H1 (cell line): ENCODE measurements around the gene CH25H. TPM values are rescaled to one million over a fixed set of nuclear protein-coding genes. Genes with fewer than 3 reads are reported as not detected.

Source experiments
- CTCF ChIA-PET: fragments of 300-600 bp; sonication (Branson Sonifier 250); formaldehyde crosslinking; loops from one replicate; lab custom pipeline; 2021; ENCODE audit not compliant: partially characterized antibody; lab: Charles Lee
- POLR2A ChIA-PET: fragments of 300-600 bp; sonication (Branson Sonifier 250); formaldehyde crosslinking; loops from one replicate; lab custom pipeline; 2021; ENCODE audit warnings: inconsistent platforms; ENCODE audit not compliant: partially characterized antibody; lab: Charles Lee
- DNase-seq, 2 experiments: peaks; one replicate each; pipeline versions ENCODE4 v3.0.0 to v3.0.0-alpha.2; 2010 to 2022; ENCODE audit warnings: low spot score in 2 of 2, low read depth in 1 of 2, mixed read lengths in 1 of 2
- FAIRE-seq: peaks from 2 replicates; lab custom pipeline; 2011; peaks lifted over from hg19 to GRCh38; lab: Jason Lieb, UNC
- H2AFZ ChIP-seq: 2 replicates; pipeline ENCODE4 v1.8.1; 2012; ENCODE audit warnings: low read length, inconsistent platforms
- H2AK5ac ChIP-seq: 2 replicates; pipeline ENCODE4 v1.6.1; 2013; ENCODE audit warnings: low read depth, low read length
- H2BK120ac ChIP-seq: replicated peaks from 2 replicates; pipeline ENCODE3; 2013; ENCODE audit warnings: low read depth, low read length, inconsistent platforms
- H2BK12ac ChIP-seq: 2 replicates; pipeline ENCODE4 v1.6.1; 2013; ENCODE audit warnings: low read depth, low read length
- H2BK15ac ChIP-seq: 2 replicates; pipeline ENCODE4 v1.6.1; 2013; ENCODE audit warnings: low read length
- H2BK20ac ChIP-seq: 2 replicates; pipeline ENCODE4 v1.6.1; 2013; ENCODE audit warnings: low read length
- H2BK5ac ChIP-seq: 2 replicates; pipeline ENCODE4 v1.6.1; 2013; ENCODE audit warnings: low read depth, low read length
- H3K14ac ChIP-seq: 2 replicates; pipeline ENCODE4 v1.6.1; 2013; ENCODE audit warnings: inconsistent platforms; ENCODE audit not compliant: insufficient read length
- H3K18ac ChIP-seq: 2 replicates; pipeline ENCODE4 v1.6.1; 2013; ENCODE audit warnings: low read length; ENCODE audit errors: extremely low read depth
- H3K23ac ChIP-seq: 2 replicates; pipeline ENCODE4 v1.6.1; 2013; ENCODE audit warnings: inconsistent platforms; ENCODE audit not compliant: insufficient read length
- H3K23me2 ChIP-seq: 2 replicates; pipeline ENCODE4 v1.6.1; 2013; ENCODE audit warnings: low read depth, low read length
- H3K27ac ChIP-seq: 2 replicates; pipeline ENCODE4 v1.6.1; 2011; ENCODE audit warnings: low read depth, low read length, inconsistent platforms
- H3K27me3 ChIP-seq, 4 experiments: replicated peaks in 1 of 4; 1 replicate in 1 of 4; 2 replicates in 3 of 4; pipeline versions ENCODE4 v1.6.1 to v1.8.1; 2011 to 2013; ENCODE audit warnings: low read length in 3 of 4, mild to moderate bottlenecking in 3 of 4, inconsistent platforms in 2 of 4, mixed read lengths in 2 of 4, moderate library complexity in 1 of 4; ENCODE audit not compliant: control insufficient read depth in 3 of 4, insufficient read depth in 3 of 4; ENCODE audit errors: extremely low read depth in 1 of 4
- H3K36me3 ChIP-seq, 4 experiments: 2 replicates each; pipeline versions ENCODE4 v1.6.1 to v1.8.1; 2011 to 2013; ENCODE audit warnings: mild to moderate bottlenecking in 4 of 4, low read length in 3 of 4, moderate library complexity in 2 of 4, control low read depth in 1 of 4, inconsistent platforms in 1 of 4; ENCODE audit not compliant: insufficient read depth in 4 of 4, control insufficient read depth in 2 of 4
- H3K4ac ChIP-seq: replicated peaks from 2 replicates; pipeline ENCODE3; 2013; ENCODE audit warnings: low read length, low read depth, mixed read lengths, inconsistent platforms; ENCODE audit not compliant: insufficient read length
- H3K4me1 ChIP-seq, 4 experiments: replicated peaks in 1 of 4; 1 replicate in 1 of 4; 2 replicates in 3 of 4; pipeline versions ENCODE4 v1.6.1 to v1.8.1; 2011 to 2013; ENCODE audit warnings: low read length in 3 of 4, inconsistent platforms in 2 of 4, mixed read lengths in 1 of 4; ENCODE audit not compliant: insufficient read depth in 4 of 4, control insufficient read depth in 3 of 4
- H3K4me2 ChIP-seq, 2 experiments: 2 replicates each; pipeline versions ENCODE4 v1.6.1 to v1.8.1; 2011 to 2013; ENCODE audit warnings: low read depth in 2 of 2, low read length in 2 of 2, control low read depth in 1 of 2, inconsistent platforms in 1 of 2, mild to moderate bottlenecking in 1 of 2; ENCODE audit not compliant: insufficient read depth in 1 of 2
- H3K4me3 ChIP-seq, 4 experiments: fragments of 200-600, 300-600 bp in 1 of 4; sonication (generic), shearing (Covaris generic), sonication (Bioruptor Twin) in 1 of 4; 2 replicates each; pipeline versions ENCODE4 v1.5.1 to v1.8.1; 2011 to 2016; ENCODE audit warnings: low read length in 4 of 4, low read depth in 3 of 4, control low read depth in 2 of 4, inconsistent platforms in 2 of 4, mild to moderate bottlenecking in 2 of 4, mixed read lengths in 1 of 4, moderate library complexity in 1 of 4; ENCODE audit not compliant: insufficient read depth in 2 of 4; ENCODE audit errors: extremely low read depth in 1 of 4
- H3K56ac ChIP-seq: replicated peaks from 2 replicates; pipeline ENCODE3; 2013; ENCODE audit warnings: low read depth, mild to moderate bottlenecking, mixed read lengths, low read length, inconsistent platforms; ENCODE audit not compliant: insufficient read length
- H3K79me1 ChIP-seq: 2 replicates; pipeline ENCODE4 v1.6.1; 2013; ENCODE audit warnings: low read depth, low read length, control low read depth
- H3K79me2 ChIP-seq, 2 experiments: 2 replicates each; pipeline versions ENCODE4 v1.6.1 to v1.8.1; 2012 to 2013; ENCODE audit warnings: low read length in 2 of 2, mild to moderate bottlenecking in 2 of 2, inconsistent platforms in 1 of 2; ENCODE audit not compliant: insufficient read depth in 2 of 2, control insufficient read depth in 1 of 2
- H3K9ac ChIP-seq, 4 experiments: replicated peaks in 1 of 4; 1 replicate in 1 of 4; 2 replicates in 3 of 4; pipeline versions ENCODE4 v1.6.1 to v1.8.1; 2011 to 2013; ENCODE audit warnings: low read depth in 3 of 4, low read length in 3 of 4, control low read depth in 2 of 4, mild to moderate bottlenecking in 2 of 4, moderate library complexity in 2 of 4, inconsistent platforms in 1 of 4; ENCODE audit errors: extremely low read depth in 1 of 4
- H3K9me3 ChIP-seq, 2 experiments: 2 replicates each; pipeline versions ENCODE4 v1.6.1 to v1.8.1; 2012 to 2013; ENCODE audit warnings: mild to moderate bottlenecking in 2 of 2, moderate library complexity in 2 of 2, control low read depth in 1 of 2, inconsistent platforms in 1 of 2, low read depth in 1 of 2, low read length in 1 of 2, mixed read lengths in 1 of 2; ENCODE audit not compliant: insufficient read depth in 2 of 2
- H4K20me1 ChIP-seq, 2 experiments: replicated peaks in 1 of 2; 2 replicates each; pipeline versions ENCODE3 to v1.8.1; 2011 to 2013; ENCODE audit warnings: inconsistent platforms in 2 of 2, low read length in 2 of 2, mild to moderate bottlenecking in 1 of 2; ENCODE audit not compliant: insufficient read depth in 2 of 2, control insufficient read depth in 1 of 2
- H4K5ac ChIP-seq: 2 replicates; pipeline ENCODE4 v1.6.1; 2013; ENCODE audit warnings: low read length, low read depth, mixed read lengths, inconsistent platforms; ENCODE audit not compliant: insufficient read length
- H4K8ac ChIP-seq: 2 replicates; pipeline ENCODE4 v1.8.0; 2013; ENCODE audit warnings: mild to moderate bottlenecking, moderate library complexity, low read length, inconsistent platforms; ENCODE audit not compliant: insufficient read depth; ENCODE audit errors: extremely low read depth
- H4K91ac ChIP-seq: replicated peaks from 2 replicates; pipeline ENCODE3; 2013; ENCODE audit warnings: low read length, mixed read lengths, inconsistent platforms; ENCODE audit not compliant: insufficient read length
- BCL11A ChIP-seq, 2 experiments: IDR thresholded peaks; one replicate each; pipeline ENCODE4 v1.6.1; 2011; ENCODE audit warnings: low read depth in 2 of 2, low read length in 2 of 2, mild to moderate bottlenecking in 2 of 2
- CEBPB ChIP-seq: IDR thresholded peaks from 2 replicates; pipeline ENCODE4 v1.6.1; 2012; ENCODE audit warnings: low read depth, low read length
- SP4 ChIP-seq: IDR thresholded peaks from 2 replicates; pipeline ENCODE4 v1.6.1; 2012; ENCODE audit warnings: low read length, inconsistent platforms
- TAF1 ChIP-seq: IDR thresholded peaks from 2 replicates; pipeline ENCODE4 v1.6.1; 2011; ENCODE audit warnings: mild to moderate bottlenecking, low read depth, low read length
- WGBS, 2 experiments: shearing (Covaris generic) in 1 of 2; methylation state at CpG; one replicate each; pipeline versions ENCODE4 v1.1.6 to v1.1.7; 2013 to 2015; ENCODE audit warnings: low lambda C conversion rate in 2 of 2, mixed read lengths in 2 of 2, inconsistent platforms in 1 of 2, low coverage in 1 of 2, missing lambda C conversion rate in 1 of 2; ENCODE audit not compliant: insufficient replicate concordance in 2 of 2, insufficient coverage in 1 of 2, insufficient read length in 1 of 2; ENCODE audit errors: extremely low coverage in 1 of 2, missing lambda C conversion rate in 1 of 2; 5-methylcytosine and 5-hydroxymethylcytosine counted together
- polyA plus RNA-seq, 7 experiments: library from polyadenylated mRNA; depleted of rRNA in 3 of 7; stranded (reverse) in 5 of 7; unstranded in 2 of 7; fragments of >200 nt in 5 of 7; fragments of 200-250 nt in 2 of 7; gene quantifications; 1 replicate in 5 of 7; 2 replicates in 1 of 7; 4 replicates in 1 of 7; pipeline versions ENCODE4 v1.2.1 to v1.2.3, GENCODE V29; 2011 to 2013; ENCODE audit warnings: missing spikeins in 2 of 7, mixed read lengths in 2 of 7
- total RNA-seq: library from RNA; stranded (reverse); fragmentation: NEBNext Ultra II Directional; extraction: Animal tissue kit (Norgen Biotek cat#: 25700); gene quantifications from 2 replicates; pipeline ENCODE4 v1.2.1, GENCODE V29; 2021

CH25H gene
- total and polyA plus RNA-seq, 2 of the 8 experiments (the other 6 are each of a cell fraction or from before 2014, with no cell fraction given): 0.56 to 1.3 TPM

DNA sequence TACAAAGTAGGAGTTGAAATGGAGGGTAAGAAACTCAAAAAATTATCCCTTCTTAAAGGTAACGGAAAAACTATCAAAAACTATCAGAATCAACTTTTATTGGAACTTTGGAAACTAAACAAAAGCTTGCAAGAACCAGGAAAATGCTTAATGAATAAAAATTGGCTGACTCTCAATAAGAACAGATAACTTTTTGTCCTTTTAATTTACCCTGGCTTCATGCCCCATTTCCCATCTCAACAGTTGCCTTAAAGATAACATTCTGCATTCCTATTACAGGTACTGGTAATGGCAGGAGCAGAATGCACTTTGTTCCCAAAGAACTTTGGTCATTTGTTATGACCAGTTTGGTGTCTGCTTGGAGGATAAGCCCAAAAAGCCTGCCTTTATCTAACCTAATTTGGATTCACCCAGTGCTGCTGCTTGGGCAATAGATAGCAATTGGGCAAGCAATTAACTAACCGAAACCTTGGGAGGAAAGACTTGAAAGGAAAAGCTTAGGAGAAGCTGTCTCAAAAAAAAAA is 17.8 kb downstream of the CH25H start:
- Histone ChIP-seq H4K91ac (no peak overlapping the region), H3K4me3 (no peak overlapping the region), H3K27ac (no peak overlapping the region), H4K5ac (no peak overlapping the region), H3K79me1 (no peaks in the 10 kb centered on the region), H3K14ac (no peak overlapping the region), H3K18ac (no peak overlapping the region), H2AK5ac (no peak overlapping the region), H2BK120ac (no peak overlapping the region), H3K4ac (no peak overlapping the region), H3K9ac (no peak overlapping the region), H3K36me3 (no peaks in the 10 kb centered on the region), H4K20me1 (no peaks in the 10 kb centered on the region), H3K56ac (no peak overlapping the region), H3K23me2 (no peaks in the 10 kb centered on the region), H2BK15ac (no peak overlapping the region), H2BK12ac (no peak overlapping the region), H2BK20ac (no peak overlapping the region), H3K4me2 (no peak overlapping the region), H2BK5ac (no peak overlapping the region), H3K79me2 (no peaks in the 10 kb centered on the region), H3K4me1 (peaks cover 0 to 2% (median 0%) of the 10 kb centered on the region in 4 experiments; a peak in 2 of 7 replicates), H3K23ac (no peak overlapping the region), H3K27me3 (no peaks in the 10 kb centered on the region), H4K8ac (no peak overlapping the region), H3K9me3 (no peaks in the 10 kb centered on the region), H2AFZ (no peak overlapping the region)
- ChIA-PET CTCF (no interaction called here), POLR2A (no interaction called here)
- FAIRE-seq (no peak), DNase-seq (no peak)
- WGBS, 2 experiments: 95% methylated on average over 2 of the region's 2 CpGs; no CpG with 5 or more reads in 1 of the 2 experiments
- TF ChIP-seq CEBPB: no peak
- no peak for TF ChIP-seq TAF1
- no peak for TF ChIP-seq SP4
- TF ChIP-seq BCL11A (IDR thresholded peaks at IDR 0.05; ENCODE audit: low read depth in 2 of 2, low read length in 2 of 2): no peak
